HG03039 (cell line): Measurements from ENCODE around the gene CDC45.

Source experiments
- ATAC-seq: cut with Tn5 transposase; IDR thresholded peaks from one replicate; pipeline ENCODE4 v1.9.1; 2021; ENCODE audit warnings: mild to moderate bottlenecking, moderate library complexity; ENCODE audit not compliant: unreplicated experiment

The CDC45 gene

GRCh38 chr22:19514831-19515565 lies 35.3 kb downstream of the CDC45 start:
- ATAC-seq: no peak

- no peak for ATAC-seq
Observed at GRCh38 chr22:19515654-19516377, 36.1 kb downstream of the CDC45 start.

- no peak for ATAC-seq
Observed at GRCh38 chr22:19516378-19517170, 36.9 kb downstream of the CDC45 start.

- no peak for ATAC-seq
Observed at GRCh38 chr22:19517171-19517500, 37.4 kb downstream of the CDC45 start.

- ATAC-seq: no peak
Observed at GRCh38 chr22:19517919-19518611, 38.3 kb downstream of the CDC45 start.

GRCh38 chr22:19518635-19519034 lies 38.9 kb downstream of the CDC45 start:
- no peak for ATAC-seq

- ATAC-seq: no peak
Observed at GRCh38 chr22:19519041-19519926, 39.6 kb downstream of the CDC45 start.

GRCh38 chr22:19520007-19520406 lies 40.3 kb downstream of the CDC45 start:
- ATAC-seq: no peak

GRCh38 chr22:19520566-19521305 lies 41.0 kb downstream of the CDC45 start:
- no peak for ATAC-seq

GRCh38 chr22:19522190-19522880 lies 42.6 kb downstream of the CDC45 start:
- no peak for ATAC-seq

GRCh38 chr22:19522881-19523239 lies 43.1 kb downstream of the CDC45 start:
- ATAC-seq: no peak

GRCh38 chr22:19523240-19524169 lies 43.8 kb downstream of the CDC45 start:
- ATAC-seq: no peak

- no peak for ATAC-seq
Observed at GRCh38 chr22:19524170-19525115, 44.7 kb downstream of the CDC45 start, which contains the start of gene CLDN5. Gene CLDN5, minus strand, starts transcription at chr22:19524410. Its CDS starts 155 bp downstream, at chr22:19524255.

- no peak for ATAC-seq
Observed at GRCh38 chr22:19525116-19525660, 45.5 kb downstream of the CDC45 start.

GRCh38 chr22:19525666-19526065 lies 45.9 kb downstream of the CDC45 start:
- ATAC-seq: no peak

- ATAC-seq: no peak
Observed at GRCh38 chr22:19526076-19526701, 46.5 kb downstream of the CDC45 start.
